ENCODE data around the gene CELA2A. TPM values are rescaled to one million over a fixed set of nuclear protein-coding genes. Genes with fewer than 3 reads are reported as not detected.
A peak's percentile ranks its signal among the peaks of the same experiment; 100 is the strongest.

CELA2A gene
- total and polyA plus RNA-seq, 4 donors, result 0.11 to 1.5 (median 0.20) TPM; not detected in 1

- Histone ChIP-seq H3K27ac (ENCODE audit: low read depth in 1 of 2, low read length in 1 of 2) (peak overlapping the region in 1 of 2 donors; percentile 55), H3K9me3 (ENCODE audit: control insufficient read depth in 4 of 4, insufficient read depth in 3 of 4, low read length in 3 of 4) (no peaks in the 10 kb centered on the region), H3K9ac (ENCODE audit: insufficient read depth in 1 of 2, low read length in 2 of 2) (no peak overlapping the region), H3K4me1 (ENCODE audit: control insufficient read depth in 5 of 5, insufficient read depth in 5 of 5, low read length in 5 of 5) (peaks cover 0 to 24% (median 12%) of the 10 kb centered on the region in 5 donors), H3K36me3 (ENCODE audit: control insufficient read depth in 4 of 4, insufficient read depth in 4 of 4, low read length in 4 of 4) (no peaks in the 10 kb centered on the region), H3K4me3 (peak overlapping the region; percentile 21), H3K27me3 (ENCODE audit: control insufficient read depth in 3 of 3, insufficient read depth in 3 of 3, low read length in 2 of 3) (peaks cover 0 to 4% (median 0%) of the 10 kb centered on the region in 3 donors)
- DNase-seq, result peak; percentile 45 to 60 (median 49)
- ATAC-seq (ENCODE audit: insufficient read depth, low FRiP score), result no peak
- TF ChIP-seq CTCF (IDR thresholded peaks at IDR 0.05; ENCODE audit: control extremely low read depth, extremely low read depth), result no peak
- 20 to 46% methylated on average over 12 of the region's 12 CpGs for WGBS, 2 donors
Measured at GRCh38 chr1:15411593-15412137, 44.9 kb upstream of the CELA2A start.

- Histone ChIP-seq H3K4me1 (ENCODE audit: control insufficient read depth in 5 of 5, insufficient read depth in 5 of 5, low read length in 5 of 5) (peaks cover 0 to 19% (median 8%) of the 10 kb centered on the region in 5 donors), H3K27ac (ENCODE audit: low read depth in 1 of 2, low read length in 1 of 2) (no peak overlapping the region), H3K4me3 (no peak overlapping the region), H3K9ac (ENCODE audit: insufficient read depth in 1 of 2, low read length in 2 of 2) (no peak overlapping the region), H3K9me3 (ENCODE audit: control insufficient read depth in 4 of 4, insufficient read depth in 3 of 4, low read length in 3 of 4) (no peaks in the 10 kb centered on the region), H3K27me3 (ENCODE audit: control insufficient read depth in 3 of 3, insufficient read depth in 3 of 3, low read length in 2 of 3) (peaks cover 0 to 4% (median 0%) of the 10 kb centered on the region in 3 donors), H3K36me3 (ENCODE audit: control insufficient read depth in 4 of 4, insufficient read depth in 4 of 4, low read length in 4 of 4) (no peaks in the 10 kb centered on the region)
- no peak for TF ChIP-seq CTCF (IDR thresholded peaks at IDR 0.05; ENCODE audit: control extremely low read depth, extremely low read depth)
- ATAC-seq (ENCODE audit: insufficient read depth, low FRiP score) (no peak), DNase-seq (no peak)
- WGBS, 2 donors, result 61 to 74% methylated on average over 16 of the region's 16 CpGs
Measured at GRCh38 chr1:15412175-15412800, 44.2 kb upstream of the CELA2A start.

- no peak overlapping the region for H3K4me3 ChIP-seq
- H3K36me3 ChIP-seq (ENCODE audit: control insufficient read depth in 4 of 4, insufficient read depth in 4 of 4, low read length in 4 of 4), result no peaks in the 10 kb centered on the region
- peaks cover 0 to 3% (median 0%) of the 10 kb centered on the region in 3 donors for H3K27me3 ChIP-seq (ENCODE audit: control insufficient read depth in 3 of 3, insufficient read depth in 3 of 3, low read length in 2 of 3)
- H3K9ac ChIP-seq (ENCODE audit: insufficient read depth in 1 of 2, low read length in 2 of 2), result no peak overlapping the region
- no peak for TF ChIP-seq CTCF (IDR thresholded peaks at IDR 0.05; ENCODE audit: control extremely low read depth, extremely low read depth)
- no peaks in the 10 kb centered on the region for H3K9me3 ChIP-seq (ENCODE audit: control insufficient read depth in 4 of 4, insufficient read depth in 3 of 4, low read length in 3 of 4)
- peaks cover 0 to 18% (median 6%) of the 10 kb centered on the region in 5 donors for H3K4me1 ChIP-seq (ENCODE audit: control insufficient read depth in 5 of 5, insufficient read depth in 5 of 5, low read length in 5 of 5)
- H3K27ac ChIP-seq (ENCODE audit: low read depth in 1 of 2, low read length in 1 of 2), result no peak overlapping the region
- no peak for ATAC-seq (ENCODE audit: insufficient read depth, low FRiP score)
- WGBS, 2 donors, result 43 to 68% methylated on average over 11 of the region's 11 CpGs
- DNase-seq, result no peak
Measured at GRCh38 chr1:15412843-15413242, 43.7 kb upstream of the CELA2A start.
